Muscle layer of colon (tissue), 2 donors: ENCODE data around the gene AMIGO3.
"Not testable (repeated sequence)": the region's sequence is repeated elsewhere in the genome, so short reads cannot be mapped to it uniquely, and the experiment has no call there.

Experiments used
- H3K27ac ChIP-seq: one replicate; pipeline ENCODE4 v1.7.0; 2013; ENCODE audit warnings: low read depth, mild to moderate bottlenecking, low read length, moderate library complexity
- H3K27me3 ChIP-seq, 2 donors: one replicate each; pipeline ENCODE4 v1.7.0; 2013; ENCODE audit warnings: low read length in 2 of 2, mild to moderate bottlenecking in 2 of 2; ENCODE audit not compliant: insufficient read depth in 2 of 2, control insufficient read depth in 1 of 2
- H3K36me3 ChIP-seq: one replicate; pipeline ENCODE4 v1.7.0; 2013; ENCODE audit warnings: mild to moderate bottlenecking, low read length; ENCODE audit not compliant: insufficient read depth
- H3K4me1 ChIP-seq: one replicate; pipeline ENCODE4 v1.7.0; 2013; ENCODE audit warnings: mild to moderate bottlenecking, low read length; ENCODE audit not compliant: insufficient read depth
- H3K4me3 ChIP-seq, 2 donors: one replicate each; pipeline ENCODE4 v1.7.0; 2013; ENCODE audit warnings: low read length in 2 of 2, low read depth in 1 of 2, mild to moderate bottlenecking in 1 of 2, moderate library complexity in 1 of 2
- H3K9ac ChIP-seq: one replicate; pipeline ENCODE4 v1.7.0; 2013; ENCODE audit warnings: low read length
- H3K9me3 ChIP-seq: one replicate; pipeline ENCODE4 v1.7.0; 2013; ENCODE audit warnings: mild to moderate bottlenecking, low read length
- donor health status: abdominal sarcoma.
- donor health status: Adenocarcinoma of cecum.

Gene AMIGO3

GRCh38 chr3:49719214-49719884 is at the start of gene AMIGO3:
TSS of gene AMIGO3 (minus strand) at chr3:49719684. CDS start at chr3:49719465, 219 bp downstream.
- Histone ChIP-seq H3K27ac (no peak within 1 kb of the TSS), H3K9ac (no peak within 1 kb of the TSS), H3K4me1 (peaks cover 23% of the 10 kb centered on the region), H3K4me3 (peak within 1 kb of the TSS; percentile 55 to 60), H3K36me3 (peaks cover 28% of the 10 kb centered on the region), H3K27me3 (no peaks in the 10 kb centered on the region), H3K9me3 (no peaks in the 10 kb centered on the region)

- Histone ChIP-seq H3K36me3 (no peaks in the 10 kb centered on the region), H3K9ac (no peak overlapping the region), H3K27ac (no peak overlapping the region), H3K4me3 (no peak overlapping the region), H3K27me3 (no peaks in the 10 kb centered on the region), H3K4me1 (no peaks in the 10 kb centered on the region), H3K9me3 (no peaks in the 10 kb centered on the region)
Observed at GRCh38 chr3:49763981-49764380, 44.5 kb upstream of the AMIGO3 start.

- Histone ChIP-seq H3K27me3 (no peaks in the 10 kb centered on the region), H3K9me3 (no peaks in the 10 kb centered on the region), H3K4me3 (no peak overlapping the region), H3K27ac (no peak overlapping the region), H3K9ac (no peak overlapping the region), H3K4me1 (no peaks in the 10 kb centered on the region), H3K36me3 (no peaks in the 10 kb centered on the region)
Observed at GRCh38 chr3:49761661-49762060, 42.2 kb upstream of the AMIGO3 start.

GRCh38 chr3:49759226-49759625 is 39.7 kb upstream of the AMIGO3 start:
- H3K4me1 ChIP-seq, result no peaks in the 10 kb centered on the region
- H3K27me3 ChIP-seq, result no peaks in the 10 kb centered on the region
- no peak overlapping the region for H3K4me3 ChIP-seq
- no peaks in the 10 kb centered on the region for H3K36me3 ChIP-seq
- H3K9me3 ChIP-seq, result no peaks in the 10 kb centered on the region
- no peak overlapping the region for H3K9ac ChIP-seq
- no peak overlapping the region for H3K27ac ChIP-seq

- H3K4me1 ChIP-seq, result peaks cover 12% of the 10 kb centered on the region
- H3K4me3 ChIP-seq, result no peak overlapping the region
- H3K27ac ChIP-seq, result no peak overlapping the region
- no peak overlapping the region for H3K9ac ChIP-seq
- no peaks in the 10 kb centered on the region for H3K9me3 ChIP-seq
- no peaks in the 10 kb centered on the region for H3K27me3 ChIP-seq
- H3K36me3 ChIP-seq, result no peaks in the 10 kb centered on the region
Observed at GRCh38 chr3:49757197-49757596, 37.7 kb upstream of the AMIGO3 start.

- Histone ChIP-seq H3K9ac (no peak overlapping the region), H3K27ac (no peak overlapping the region), H3K4me3 (no peak overlapping the region), H3K4me1 (peaks cover 12% of the 10 kb centered on the region), H3K27me3 (no peaks in the 10 kb centered on the region), H3K36me3 (no peaks in the 10 kb centered on the region), H3K9me3 (no peaks in the 10 kb centered on the region)
Observed at GRCh38 chr3:49756036-49756435, 36.6 kb upstream of the AMIGO3 start.

- H3K4me3 ChIP-seq, result no peak overlapping the region
- H3K9me3 ChIP-seq, result no peaks in the 10 kb centered on the region
- H3K27me3 ChIP-seq, result no peaks in the 10 kb centered on the region
- H3K27ac ChIP-seq, result no peak overlapping the region
- H3K9ac ChIP-seq, result no peak overlapping the region
- H3K36me3 ChIP-seq, result no peaks in the 10 kb centered on the region
- peaks cover 12% of the 10 kb centered on the region for H3K4me1 ChIP-seq
Observed at GRCh38 chr3:49754536-49754935, 35.1 kb upstream of the AMIGO3 start.

- Histone ChIP-seq H3K9me3 (no peaks in the 10 kb centered on the region), H3K4me1 (peaks cover 20% of the 10 kb centered on the region), H3K36me3 (peaks cover 3% of the 10 kb centered on the region), H3K4me3 (no peak overlapping the region), H3K27me3 (no peaks in the 10 kb centered on the region), H3K9ac (no peak overlapping the region), H3K27ac (no peak overlapping the region)
Observed at GRCh38 chr3:49751501-49751900, 32.0 kb upstream of the AMIGO3 start.

- Histone ChIP-seq H3K36me3 (peaks cover 5% of the 10 kb centered on the region), H3K27me3 (no peaks in the 10 kb centered on the region), H3K4me1 (peaks cover 20% of the 10 kb centered on the region), H3K27ac (no peak overlapping the region), H3K4me3 (no peak overlapping the region), H3K9ac (no peak overlapping the region), H3K9me3 (no peaks in the 10 kb centered on the region)
Observed at GRCh38 chr3:49750056-49750455, 30.6 kb upstream of the AMIGO3 start.

GRCh38 chr3:49748874-49749273 is 29.4 kb upstream of the AMIGO3 start:
- not testable (repeated sequence) for H3K9me3 ChIP-seq, H3K36me3 ChIP-seq, H3K9ac ChIP-seq, H3K27ac ChIP-seq, H3K4me3 ChIP-seq, H3K27me3 ChIP-seq
- peaks cover 20% of the 10 kb centered on the region for H3K4me1 ChIP-seq

GRCh38 chr3:49747792-49748480 is 28.5 kb upstream of the AMIGO3 start:
- Histone ChIP-seq H3K36me3 (peaks cover 5% of the 10 kb centered on the region), H3K4me1 (peaks cover 11% of the 10 kb centered on the region), H3K27ac (no peak overlapping the region), H3K9ac (no peak overlapping the region), H3K9me3 (no peaks in the 10 kb centered on the region), H3K4me3 (no peak overlapping the region), H3K27me3 (no peaks in the 10 kb centered on the region)

- no peaks in the 10 kb centered on the region for H3K27me3 ChIP-seq
- no peak overlapping the region for H3K27ac ChIP-seq
- no peak overlapping the region for H3K9ac ChIP-seq
- H3K4me1 ChIP-seq, result peaks cover 9% of the 10 kb centered on the region
- no peak overlapping the region for H3K4me3 ChIP-seq
- peaks cover 5% of the 10 kb centered on the region for H3K36me3 ChIP-seq
- no peaks in the 10 kb centered on the region for H3K9me3 ChIP-seq
Observed at GRCh38 chr3:49745986-49746385, 26.5 kb upstream of the AMIGO3 start.
